NT2/D1 (cell line): ENCODE measurements around the gene FBXO42.

ENCODE experiments used
- YY1 ChIP-seq: IDR thresholded peaks from 2 replicates; pipeline ENCODE4 v1.6.1; 2011; ENCODE audit not compliant: insufficient read length, insufficient read depth
- ZNF274 ChIP-seq: IDR thresholded peaks from 2 replicates; pipeline ENCODE4 v1.6.1; 2011; ENCODE audit warnings: mild to moderate bottlenecking, low read depth, low read length

GRCh38 chr1:16199700-16200099 lies 152.6 kb downstream of the FBXO42 start:
- TF ChIP-seq YY1: no peak
- TF ChIP-seq ZNF274: no peak
